DOHH2 (cell line): ENCODE measurements around the gene RILPL1.
A peak's percentile ranks its signal among the peaks of the same experiment; 100 is the strongest.
"Not testable (repeated sequence)": the region's sequence is repeated elsewhere in the genome, so short reads cannot be mapped to it uniquely, and the experiment has no call there.

Experiments used
- H3F3A ChIP-seq: fragments of 200-600 bp; sonication (generic), shearing (Covaris generic); 2 replicates; pipeline ENCODE4 v1.6.0; 2016; ENCODE audit warnings: antibody characterized with exemption, mild to moderate bottlenecking; ENCODE audit not compliant: control insufficient read depth, insufficient read depth
- H3K27ac ChIP-seq: fragments of 200-600 bp; sonication (generic); 2 replicates; pipeline ENCODE4 v1.5.1; 2014; ENCODE audit warnings: low read depth, mild to moderate bottlenecking, low read length, moderate library complexity
- H3K27me3 ChIP-seq: fragments of 200-600 bp; sonication (generic); 2 replicates; pipeline ENCODE4 v1.6.1; 2014; ENCODE audit warnings: mild to moderate bottlenecking, low read length, mixed read lengths; ENCODE audit not compliant: control insufficient read depth
- H3K36me3 ChIP-seq: fragments of 200-600 bp; sonication (generic); 2 replicates; pipeline ENCODE4 v1.6.1; 2014; ENCODE audit warnings: mild to moderate bottlenecking, low read length, moderate library complexity, mixed read lengths; ENCODE audit not compliant: control insufficient read depth
- H3K4me1 ChIP-seq: fragments of 200-600 bp; sonication (generic); 2 replicates; pipeline ENCODE4 v1.6.1; 2014; ENCODE audit warnings: mild to moderate bottlenecking, low read length, mixed read lengths; ENCODE audit not compliant: control insufficient read depth
- H3K4me2 ChIP-seq: fragments of 200-600 bp; sonication (generic); 2 replicates; pipeline ENCODE4 v1.6.0; 2014; ENCODE audit warnings: mild to moderate bottlenecking, low read length, moderate library complexity
- H3K4me3 ChIP-seq: fragments of 200-600 bp; sonication (generic); 2 replicates; pipeline ENCODE4 v1.5.1; 2014; ENCODE audit warnings: mild to moderate bottlenecking, low read length, mixed read lengths
- H3K79me2 ChIP-seq: fragments of 200-600 bp; sonication (generic); 2 replicates; pipeline ENCODE4 v1.6.1; 2014; ENCODE audit warnings: mild to moderate bottlenecking, low read length, mixed read lengths; ENCODE audit not compliant: control insufficient read depth
- H3K9me2 ChIP-seq: fragments of 200-600 bp; sonication (generic); replicated peaks from 2 replicates; pipeline ENCODE4 v1.6.1; 2014; ENCODE audit warnings: mild to moderate bottlenecking, low read length, mixed read lengths; ENCODE audit not compliant: control insufficient read depth
- H3K9me3 ChIP-seq: fragments of 200-600 bp; sonication (generic); 2 replicates; pipeline ENCODE4 v1.6.1; 2014; ENCODE audit warnings: antibody characterized with exemption, low read length, mixed read lengths; ENCODE audit not compliant: control insufficient read depth, insufficient read depth
- H4K20me1 ChIP-seq: fragments of 200-600 bp; sonication (generic); 2 replicates; pipeline ENCODE4 v1.6.0; 2014; ENCODE audit warnings: low read depth, mild to moderate bottlenecking, antibody characterized with exemption, low read length, moderate library complexity; ENCODE audit not compliant: control insufficient read depth, insufficient read depth
- EZH2phosphoT487 ChIP-seq: fragments of 200-600 bp; sonication (generic); IDR thresholded peaks from 2 replicates; pipeline ENCODE4 v1.6.1; 2017; ENCODE audit warnings: borderline replicate concordance, mild to moderate bottlenecking, antibody characterized with exemption, low read length, moderate library complexity, mixed read lengths
- TF ChIP-seq, protein P1 (sequence below): fragments of 200-600 bp; sonication (generic); IDR thresholded peaks from one replicate; pipeline ENCODE4 v1.5.1; 2014; ENCODE audit warnings: antibody characterized with exemption, mild to moderate bottlenecking, low read depth, low read length; ENCODE audit not compliant: poor library complexity, severe bottlenecking

Gene RILPL1

DNA sequence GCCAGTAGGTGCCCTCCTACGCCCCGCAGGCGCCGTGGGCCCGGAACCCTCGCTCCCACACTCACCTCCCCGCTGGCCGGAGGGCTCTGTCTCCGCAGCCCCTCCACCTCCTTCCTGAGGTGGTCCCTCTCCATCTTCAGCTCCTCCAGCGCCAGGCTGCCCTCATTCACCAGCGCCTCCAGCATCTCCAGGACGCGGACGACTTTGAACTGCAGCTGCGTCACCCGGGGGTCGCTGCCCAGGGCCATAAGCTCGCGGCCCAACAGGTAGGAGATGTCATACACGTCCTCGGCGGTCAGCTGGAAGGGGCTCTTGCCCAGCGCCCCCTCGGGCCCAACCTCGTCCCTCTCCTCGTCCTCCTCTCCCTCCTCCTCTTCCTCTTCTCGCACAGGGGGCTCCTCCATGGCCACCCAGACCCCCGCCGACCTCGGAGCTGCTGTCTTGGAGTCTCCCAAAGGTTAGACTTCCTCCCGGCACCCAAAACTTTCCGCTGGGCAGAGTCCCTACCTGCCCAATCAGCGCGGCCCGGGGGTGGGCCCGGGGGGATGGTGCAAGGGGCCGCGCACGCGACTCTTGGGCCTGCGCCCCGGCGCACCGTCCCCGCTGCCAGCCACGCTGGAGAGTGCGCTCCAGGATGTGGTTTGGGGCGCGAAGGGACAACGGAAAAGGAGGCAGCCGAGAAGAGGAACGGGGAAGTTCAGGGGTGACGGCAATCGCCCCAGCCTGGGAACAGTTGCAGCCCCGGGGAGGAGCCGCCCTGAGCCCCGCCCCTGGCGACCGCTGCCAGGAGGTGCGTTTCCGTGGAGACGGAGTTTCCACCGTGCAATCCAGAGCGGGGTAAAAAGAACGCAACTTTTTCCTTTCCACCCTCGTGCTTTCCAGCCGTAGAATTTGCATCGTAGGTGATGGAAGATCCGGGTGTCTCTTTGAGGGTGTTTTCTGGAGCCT, 97.2 kb downstream of the RILPL1 start, which contains the start of gene RILPL2:
RILPL2 (minus strand) TSS at position 668 of the 948 bp plus-strand sequence; CDS start at position 404, 264 bp downstream.
- H4K20me1 ChIP-seq, result no peaks in the 10 kb centered on the region
- TF ChIP-seq, protein P1, sequence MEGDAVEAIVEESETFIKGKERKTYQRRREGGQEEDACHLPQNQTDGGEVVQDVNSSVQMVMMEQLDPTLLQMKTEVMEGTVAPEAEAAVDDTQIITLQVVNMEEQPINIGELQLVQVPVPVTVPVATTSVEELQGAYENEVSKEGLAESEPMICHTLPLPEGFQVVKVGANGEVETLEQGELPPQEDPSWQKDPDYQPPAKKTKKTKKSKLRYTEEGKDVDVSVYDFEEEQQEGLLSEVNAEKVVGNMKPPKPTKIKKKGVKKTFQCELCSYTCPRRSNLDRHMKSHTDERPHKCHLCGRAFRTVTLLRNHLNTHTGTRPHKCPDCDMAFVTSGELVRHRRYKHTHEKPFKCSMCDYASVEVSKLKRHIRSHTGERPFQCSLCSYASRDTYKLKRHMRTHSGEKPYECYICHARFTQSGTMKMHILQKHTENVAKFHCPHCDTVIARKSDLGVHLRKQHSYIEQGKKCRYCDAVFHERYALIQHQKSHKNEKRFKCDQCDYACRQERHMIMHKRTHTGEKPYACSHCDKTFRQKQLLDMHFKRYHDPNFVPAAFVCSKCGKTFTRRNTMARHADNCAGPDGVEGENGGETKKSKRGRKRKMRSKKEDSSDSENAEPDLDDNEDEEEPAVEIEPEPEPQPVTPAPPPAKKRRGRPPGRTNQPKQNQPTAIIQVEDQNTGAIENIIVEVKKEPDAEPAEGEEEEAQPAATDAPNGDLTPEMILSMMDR, result peak; percentile 45
- no peak for TF ChIP-seq EZH2phosphoT487
- H3K27ac ChIP-seq, result peak within 1 kb of the TSS; percentile 53

DNA sequence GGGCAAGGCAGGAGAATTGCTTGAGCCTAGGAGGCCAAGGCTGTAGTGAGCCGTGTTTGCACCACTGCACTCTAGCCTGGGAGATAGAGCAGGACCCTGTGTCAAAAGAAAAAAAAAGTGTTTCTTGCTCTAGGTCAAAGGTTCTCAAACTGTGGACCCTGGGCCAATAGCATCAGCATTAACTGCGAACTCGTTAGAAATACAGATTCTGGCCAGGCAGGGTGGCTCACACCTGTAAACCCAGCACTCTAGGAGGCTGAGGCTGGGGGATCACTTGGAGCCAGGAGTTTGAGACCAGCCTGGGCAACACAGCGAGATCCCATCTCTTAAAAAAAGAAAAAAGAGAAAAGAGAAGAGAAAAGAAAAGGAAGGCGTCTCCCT, 97.9 kb downstream of the RILPL1 start:
- TF ChIP-seq, protein P1, result no peak
- no peak for TF ChIP-seq EZH2phosphoT487
- H3K9me3 ChIP-seq, result no peaks in the 10 kb centered on the region
- peaks cover 51% of the 10 kb centered on the region for H3K4me1 ChIP-seq
- peaks cover 9% of the 10 kb centered on the region; the same call in 1 of the 2 replicates for H3F3A ChIP-seq
- H3K4me3 ChIP-seq, result peak overlapping the region; percentile 86
- peak overlapping the region; percentile 53 for H3K27ac ChIP-seq
- no peaks in the 10 kb centered on the region for H3K27me3 ChIP-seq
- peaks cover 55% of the 10 kb centered on the region for H3K79me2 ChIP-seq
- peak overlapping the region; percentile 79 for H3K4me2 ChIP-seq
- H4K20me1 ChIP-seq, result no peaks in the 10 kb centered on the region
- no peaks in the 10 kb centered on the region for H3K9me2 ChIP-seq
- peaks cover 10% of the 10 kb centered on the region for H3K36me3 ChIP-seq

More for the DNA sequence above, 97.2 kb downstream of the RILPL1 start, which contains the start of gene RILPL2:
- H3K27me3 ChIP-seq, result no peaks in the 10 kb centered on the region
- H3K9me2 ChIP-seq, result no peaks in the 10 kb centered on the region
- peaks cover 9% of the 10 kb centered on the region; the same call in 1 of the 2 replicates for H3F3A ChIP-seq
- peak within 1 kb of the TSS; percentile 79 for H3K4me2 ChIP-seq
- H3K36me3 ChIP-seq, result peaks cover 6% of the 10 kb centered on the region
- peak within 1 kb of the TSS; percentile 86 for H3K4me3 ChIP-seq
- H3K4me1 ChIP-seq, result peaks cover 49% of the 10 kb centered on the region
- H3K79me2 ChIP-seq, result peaks cover 49% of the 10 kb centered on the region
- no peaks in the 10 kb centered on the region for H3K9me3 ChIP-seq

DNA sequence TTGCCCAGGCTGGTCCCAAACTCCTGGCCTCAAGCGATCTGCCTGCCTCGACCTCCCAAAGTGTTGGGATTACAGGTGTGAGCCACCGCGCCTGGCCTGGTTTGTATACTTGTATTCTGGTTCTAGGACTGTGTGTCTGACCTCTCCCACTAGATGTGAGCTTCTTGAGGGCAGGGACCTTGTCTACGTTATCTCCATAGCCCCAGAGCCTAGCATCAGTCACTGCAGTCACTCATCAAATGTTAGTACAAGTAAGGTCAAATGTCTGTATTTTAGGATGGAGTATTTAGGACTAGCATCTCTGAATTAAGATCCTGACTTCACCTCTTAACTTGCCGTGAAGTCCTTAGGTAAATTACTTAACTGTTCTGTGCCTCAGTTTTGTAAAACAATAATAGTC, 99.9 kb downstream of the RILPL1 start:
- Histone ChIP-seq H3K27ac (no peak overlapping the region), H3F3A (peaks cover 9% of the 10 kb centered on the region; the same call in 1 of the 2 replicates), H3K9me3 (no peaks in the 10 kb centered on the region), H3K4me3 (peak overlapping the region; percentile 63), H3K36me3 (peaks cover 13% of the 10 kb centered on the region), H3K27me3 (no peaks in the 10 kb centered on the region), H3K9me2 (no peaks in the 10 kb centered on the region), H3K4me1 (peaks cover 55% of the 10 kb centered on the region), H3K79me2 (peaks cover 56% of the 10 kb centered on the region), H4K20me1 (0 out of 2 replicates have a peak, but pooled peaks cover under 1% of the 10 kb centered on the region), H3K4me2 (peak overlapping the region; percentile 79)
- TF ChIP-seq, protein P1, result no peak
- TF ChIP-seq EZH2phosphoT487, result no peak

DNA sequence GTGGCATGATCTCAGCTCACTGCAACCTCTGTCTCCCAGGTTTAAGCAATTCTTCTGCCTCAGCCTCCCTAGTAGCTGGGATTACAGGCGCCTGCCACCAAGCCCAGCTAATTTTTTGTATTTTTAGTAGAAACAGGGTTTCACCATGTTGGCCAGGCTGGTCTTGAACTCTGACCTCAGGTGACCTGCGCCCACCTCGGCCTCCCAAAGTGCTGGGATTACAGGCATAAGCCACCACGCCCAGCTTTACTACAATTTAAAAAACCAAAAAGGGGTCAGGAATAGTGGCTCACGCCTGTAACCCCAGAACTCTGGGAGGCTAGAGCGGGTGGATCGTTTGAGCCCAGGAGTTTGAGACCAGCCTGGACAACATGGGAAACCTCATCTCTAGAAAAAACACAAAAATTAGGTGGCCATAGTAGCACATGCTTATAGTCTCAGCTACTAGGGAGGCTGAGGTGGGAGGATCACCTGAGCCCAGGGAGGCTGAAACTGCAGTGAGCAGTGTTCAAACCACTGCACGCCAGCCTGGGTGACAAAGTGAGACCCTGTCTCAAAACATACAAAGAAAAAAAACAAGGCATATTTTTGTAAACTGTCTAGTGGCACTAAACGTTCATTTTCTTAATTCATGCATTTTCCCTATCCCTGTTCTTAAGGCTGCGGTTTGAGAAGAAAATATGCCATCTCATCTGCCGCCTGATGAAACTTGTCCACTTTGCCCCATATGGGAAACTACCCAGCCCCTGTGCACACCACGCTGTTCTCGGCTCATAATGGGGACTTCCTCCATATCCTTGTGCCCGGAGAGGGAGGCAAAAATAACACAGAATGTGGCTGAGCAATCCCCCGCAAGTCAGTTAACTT, 101.3 kb downstream of the RILPL1 start:
- not testable (repeated sequence) for H3K9me2 ChIP-seq, H4K20me1 ChIP-seq, H3K27me3 ChIP-seq, H3K9me3 ChIP-seq
- Histone ChIP-seq H3K4me1 (peaks cover 68% of the 10 kb centered on the region), H3K36me3 (peaks cover 16% of the 10 kb centered on the region), H3K27ac (peak overlapping the region; percentile 4; the same call in 1 of the 2 replicates), H3K79me2 (peaks cover 60% of the 10 kb centered on the region), H3K4me2 (peak overlapping the region; percentile 79), H3K4me3 (peak overlapping the region; percentile 63), H3F3A (peaks cover 11% of the 10 kb centered on the region)

DNA sequence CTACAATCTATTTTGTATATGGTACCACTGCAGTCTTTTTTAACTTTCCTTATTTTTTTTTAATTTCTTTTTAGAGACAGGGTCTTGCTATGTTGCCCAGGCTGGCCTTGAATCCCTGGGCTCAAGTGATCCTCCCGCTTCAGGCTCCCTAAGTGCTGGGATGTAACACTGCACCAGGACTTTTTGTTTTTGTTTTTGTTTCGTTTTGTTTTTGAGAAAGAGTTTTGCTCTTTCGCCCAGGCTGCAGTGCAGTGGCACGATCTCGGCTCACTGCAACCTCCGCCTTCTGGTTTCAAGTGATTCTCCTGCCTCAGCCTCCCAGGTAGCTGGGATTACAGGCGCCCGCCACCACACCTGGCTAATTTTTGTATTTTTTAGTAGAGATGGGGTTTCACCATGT, 104.4 kb downstream of the RILPL1 start:
- H3K9me3 ChIP-seq, H3K9me2 ChIP-seq, H3K27ac ChIP-seq, H3F3A ChIP-seq, H3K4me3 ChIP-seq, H3K4me2 ChIP-seq, H3K27me3 ChIP-seq, H4K20me1 ChIP-seq: not testable (repeated sequence)
- Histone ChIP-seq H3K4me1 (peaks cover 52% of the 10 kb centered on the region), H3K79me2 (peaks cover 34% of the 10 kb centered on the region), H3K36me3 (peaks cover 10% of the 10 kb centered on the region)
